ENCODE results near the gene AURKAIP1.

The AURKAIP1 gene

GRCh38 chr1:1345860-1346500 is 29.0 kb downstream of the AURKAIP1 start:
- DNase-seq: no peak

- DNase-seq: no peak
Measured at GRCh38 chr1:1345384-1345783, 29.6 kb downstream of the AURKAIP1 start.

GRCh38 chr1:1344655-1345361 is 30.2 kb downstream of the AURKAIP1 start:
- DNase-seq: no peak

DNA sequence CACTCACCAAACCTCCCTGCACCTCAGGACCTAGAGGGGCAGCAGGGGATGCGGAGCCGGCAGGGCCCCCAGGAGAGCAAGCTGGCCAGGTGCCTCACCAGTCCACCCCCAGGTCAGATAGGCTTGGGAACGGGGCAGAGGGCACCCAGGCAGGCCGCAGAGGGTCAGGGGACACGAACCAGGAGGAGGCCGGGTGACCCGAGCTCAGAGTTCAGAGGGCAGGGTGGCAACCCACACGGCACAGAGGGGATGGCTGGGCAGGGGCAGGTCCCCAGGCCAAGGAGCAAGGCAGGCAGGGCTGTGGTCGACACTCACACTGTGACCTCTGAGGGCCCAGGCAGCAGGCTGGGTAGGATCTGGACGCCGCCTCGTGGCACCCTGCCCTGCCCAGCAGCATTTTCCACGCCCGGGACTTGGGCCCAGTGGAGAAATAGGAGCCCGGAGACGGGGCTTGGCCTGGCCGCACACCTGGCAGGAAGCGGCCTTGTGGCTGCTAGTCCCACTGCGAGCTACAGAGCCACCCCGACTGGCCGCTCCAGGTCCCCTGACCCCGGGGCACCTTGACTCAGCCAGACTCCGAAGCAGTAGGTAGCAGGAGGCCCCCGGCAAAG is 31.1 kb downstream of the AURKAIP1 start:
- DNase-seq: no peak

- DNase-seq: no peak
Measured at GRCh38 chr1:1342584-1343115, 32.4 kb downstream of the AURKAIP1 start.

- no peak for DNase-seq
Measured at GRCh38 chr1:1342061-1342562, 32.9 kb downstream of the AURKAIP1 start.

DNA sequence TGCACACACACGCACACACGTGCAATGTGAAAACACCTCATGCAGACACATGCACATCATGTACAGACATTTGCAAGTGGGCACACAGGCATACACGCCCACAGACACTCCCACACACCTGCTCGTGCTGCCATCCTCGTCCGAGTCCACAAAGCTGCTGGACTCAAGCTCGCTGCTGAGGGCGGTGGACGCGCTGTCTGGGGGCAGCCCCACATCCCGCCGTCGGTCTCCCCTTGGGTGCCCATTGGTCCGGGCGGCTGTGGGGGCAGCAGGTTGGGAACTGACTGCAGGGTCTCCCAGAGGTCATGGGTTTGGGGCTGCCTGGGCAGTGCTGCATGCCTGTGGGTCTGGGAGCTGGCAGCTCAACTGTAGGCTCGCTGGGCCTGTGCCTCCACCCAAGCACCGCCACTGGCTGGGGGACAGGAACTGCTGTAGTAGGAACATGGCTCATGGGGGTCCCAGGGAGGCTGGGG is 33.4 kb downstream of the AURKAIP1 start:
- no peak for DNase-seq

DNA sequence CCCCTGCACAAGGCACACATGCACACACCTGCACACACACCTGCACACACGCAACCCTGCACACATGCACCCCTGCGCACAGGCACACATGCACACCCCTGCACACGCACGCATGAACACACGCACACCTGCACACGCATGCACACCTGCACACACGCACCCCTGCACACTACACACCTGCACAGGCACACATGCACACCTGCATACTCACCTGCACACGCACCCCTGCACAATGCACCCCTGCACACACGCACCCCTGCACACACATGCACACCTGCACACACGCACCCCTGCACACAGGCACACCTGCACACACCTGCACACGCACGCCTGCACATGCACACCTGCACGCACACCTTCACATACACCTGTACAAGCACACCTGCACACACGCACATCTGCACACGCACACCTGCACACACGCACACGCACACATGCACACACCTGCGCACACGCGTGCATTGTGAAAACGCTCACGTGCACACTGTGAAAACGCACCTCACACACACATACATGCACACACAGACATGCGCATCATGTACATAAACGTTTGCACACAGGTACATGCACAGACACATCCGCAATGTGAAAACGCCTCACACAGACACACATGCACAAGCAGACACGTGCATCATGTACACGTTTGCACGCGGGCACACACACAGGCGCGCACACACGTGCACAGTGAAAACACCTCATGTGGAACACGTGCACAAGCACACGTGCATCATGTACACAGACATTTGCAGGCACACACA is 34.0 kb downstream of the AURKAIP1 start:
- no peak for DNase-seq

DNA sequence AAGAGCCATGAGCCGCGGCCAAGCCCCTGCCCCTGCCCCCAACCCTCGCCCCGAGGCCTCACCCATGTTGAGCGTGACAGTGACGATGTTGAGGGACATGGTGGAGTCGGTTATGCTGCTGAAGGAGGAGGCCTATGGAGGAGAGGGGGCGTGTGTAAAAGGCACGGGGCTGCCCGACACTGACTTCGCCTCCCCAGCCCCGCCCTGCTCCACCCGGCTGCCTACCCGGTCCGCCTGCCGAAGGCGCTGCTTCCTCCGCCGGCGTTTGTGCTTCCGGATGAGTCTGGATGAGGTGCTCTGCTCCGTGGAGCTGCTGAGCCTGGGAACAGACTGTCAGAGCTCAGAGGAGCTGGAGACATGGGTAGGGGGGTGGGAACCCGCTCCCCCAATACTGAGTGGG is 34.8 kb downstream of the AURKAIP1 start:
- DNase-seq: no peak

GRCh38 chr1:1338278-1338677 is 36.7 kb downstream of the AURKAIP1 start:
- DNase-seq: no peak

DNA sequence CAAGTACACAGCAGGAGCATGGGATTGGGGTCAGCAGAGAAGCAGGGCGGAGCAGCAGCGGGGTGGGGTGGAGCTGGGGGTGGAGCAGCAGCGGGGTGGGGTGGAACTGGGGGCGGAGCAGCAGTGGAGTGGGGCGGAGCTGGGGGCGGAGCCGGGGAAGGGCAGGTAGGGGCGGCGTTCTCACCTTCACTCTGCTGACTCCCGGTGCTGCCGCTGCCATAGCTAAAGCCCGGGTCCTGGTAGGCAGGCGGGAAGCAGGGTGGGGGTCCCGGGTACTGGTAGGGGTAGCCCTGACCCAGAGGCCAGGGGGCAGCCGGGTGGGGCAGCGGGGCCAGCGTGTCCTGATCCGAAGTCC is 37.2 kb downstream of the AURKAIP1 start:
- no peak for DNase-seq

GRCh38 chr1:1336931-1337792 is 37.8 kb downstream of the AURKAIP1 start:
- DNase-seq: no peak

DNA sequence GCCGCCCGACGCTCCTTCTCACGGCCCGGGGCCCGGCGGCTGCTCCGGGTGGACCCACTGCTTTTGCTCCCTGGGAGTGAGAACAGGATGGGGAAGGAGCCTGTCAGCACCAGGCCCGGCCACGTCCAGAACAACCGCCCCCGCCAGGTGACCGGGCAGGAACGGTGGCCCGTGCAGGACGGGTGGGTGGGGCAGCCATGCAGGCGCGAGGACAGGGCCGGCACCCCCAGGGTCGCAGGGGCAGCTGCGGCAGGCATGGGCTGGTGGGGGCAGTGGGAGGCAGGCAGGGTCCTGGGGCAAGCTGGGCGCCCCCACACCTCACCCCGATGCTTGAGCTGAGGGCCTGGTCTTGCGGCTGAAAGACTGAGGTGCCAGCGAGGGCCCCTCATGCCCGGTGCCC is 38.6 kb downstream of the AURKAIP1 start:
- DNase-seq: no peak

DNA sequence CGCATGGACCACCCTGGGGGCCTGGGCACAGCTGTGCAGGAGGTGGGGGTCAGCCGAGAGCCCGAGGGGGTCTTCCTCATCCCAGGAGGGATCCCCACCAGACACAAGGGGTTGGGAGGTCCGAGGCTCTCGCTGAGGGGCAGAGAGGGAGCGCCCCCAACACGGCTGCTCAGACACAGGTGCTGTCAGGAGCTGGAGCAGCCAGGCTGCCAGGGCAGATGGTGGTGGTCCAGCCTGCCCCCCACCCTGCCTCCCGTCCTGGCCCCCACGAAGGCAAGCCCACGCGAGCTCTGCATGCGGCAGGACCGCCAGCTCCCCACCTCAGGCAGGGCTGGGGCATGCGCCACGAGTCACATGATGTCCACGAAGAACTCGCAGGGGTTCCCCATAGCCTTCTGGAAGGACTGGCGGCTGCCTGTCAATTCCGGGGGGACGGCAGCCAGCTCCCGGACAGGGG is 39.2 kb downstream of the AURKAIP1 start:
- DNase-seq: no peak

- DNase-seq: no peak
Measured at GRCh38 chr1:1335283-1335682, 39.7 kb downstream of the AURKAIP1 start.

DNA sequence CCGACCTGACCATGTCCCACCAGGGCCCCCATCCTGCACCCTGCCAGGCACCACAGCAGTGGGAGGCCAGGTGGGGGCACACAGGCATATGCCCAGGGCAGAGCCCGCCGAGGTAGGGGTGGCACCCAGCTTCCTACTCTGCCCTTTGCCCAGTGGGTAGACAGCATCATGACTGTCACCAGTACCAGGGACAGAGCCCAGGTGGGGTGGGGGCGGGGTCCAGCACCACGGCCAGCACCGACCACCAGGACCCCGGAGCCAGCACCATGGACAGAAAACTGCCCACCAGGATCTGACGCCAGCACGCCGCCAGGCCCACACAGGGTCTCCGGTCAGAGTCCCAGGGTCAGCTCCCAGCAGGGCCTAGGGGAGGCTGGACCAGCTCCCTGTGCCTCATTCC is 40.2 kb downstream of the AURKAIP1 start:
- no peak for DNase-seq

DNA sequence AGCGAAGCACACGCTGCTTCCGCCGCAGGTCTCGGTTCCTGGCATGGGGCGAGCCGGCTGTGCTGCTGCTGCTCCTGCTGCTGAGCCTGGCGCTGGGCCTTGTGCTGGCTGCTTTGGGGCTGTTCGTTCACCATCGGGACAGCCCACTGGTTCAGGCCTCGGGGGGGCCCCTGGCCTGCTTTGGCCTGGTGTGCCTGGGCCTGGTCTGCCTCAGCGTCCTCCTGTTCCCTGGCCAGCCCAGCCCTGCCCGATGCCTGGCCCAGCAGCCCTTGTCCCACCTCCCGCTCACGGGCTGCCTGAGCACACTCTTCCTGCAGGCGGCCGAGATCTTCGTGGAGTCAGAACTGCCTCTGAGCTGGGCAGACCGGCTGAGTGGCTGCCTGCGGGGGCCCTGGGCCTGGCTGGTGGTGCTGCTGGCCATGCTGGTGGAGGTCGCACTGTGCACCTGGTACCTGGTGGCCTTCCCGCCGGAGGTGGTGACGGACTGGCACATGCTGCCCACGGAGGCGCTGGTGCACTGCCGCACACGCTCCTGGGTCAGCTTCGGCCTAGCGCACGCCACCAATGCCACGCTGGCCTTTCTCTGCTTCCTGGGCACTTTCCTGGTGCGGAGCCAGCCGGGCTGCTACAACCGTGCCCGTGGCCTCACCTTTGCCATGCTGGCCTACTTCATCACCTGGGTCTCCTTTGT is 41.3 kb downstream of the AURKAIP1 start:
- no peak for DNase-seq

- DNase-seq: no peak
Measured at GRCh38 chr1:1332774-1333480, 42.1 kb downstream of the AURKAIP1 start.

- peak; percentile 90 for DNase-seq
Measured at GRCh38 chr1:1332031-1332755, 42.8 kb downstream of the AURKAIP1 start.
